ENCODE data around the gene ITIH4.
A peak's percentile ranks its signal among the peaks of the same experiment; 100 is the strongest.

Gene ITIH4

GRCh38 chr3:52847726-52848125 is 17.3 kb upstream of the ITIH4 start:
- no peak for DNase-seq

GRCh38 chr3:52847241-52847640 is 16.8 kb upstream of the ITIH4 start:
- no peak for DNase-seq

GRCh38 chr3:52846432-52846965 is 16.0 kb upstream of the ITIH4 start:
- no peak for DNase-seq

- no peak for DNase-seq
Observed at GRCh38 chr3:52845691-52846431, 15.4 kb upstream of the ITIH4 start.

GRCh38 chr3:52845157-52845556 is 14.7 kb upstream of the ITIH4 start:
- peak; percentile 44 for DNase-seq

- DNase-seq, result no peak
Observed at GRCh38 chr3:52844290-52844975, 14.0 kb upstream of the ITIH4 start.

- DNase-seq, result no peak
Observed at GRCh38 chr3:52843881-52844280, 13.4 kb upstream of the ITIH4 start.

- DNase-seq, result no peak
Observed at GRCh38 chr3:52843108-52843865, 12.8 kb upstream of the ITIH4 start.

- no peak for DNase-seq
Observed at GRCh38 chr3:52842424-52842823, 12.0 kb upstream of the ITIH4 start.

GRCh38 chr3:52841981-52842340 is 11.5 kb upstream of the ITIH4 start:
- DNase-seq, result no peak

GRCh38 chr3:52841211-52841980 is 10.9 kb upstream of the ITIH4 start:
- DNase-seq, result no peak

- DNase-seq, result no peak
Observed at GRCh38 chr3:52839892-52840545, 9.5 kb upstream of the ITIH4 start.

GRCh38 chr3:52839268-52839575 is 8.8 kb upstream of the ITIH4 start:
- no peak for DNase-seq

GRCh38 chr3:52838561-52839267 is 8.2 kb upstream of the ITIH4 start:
- DNase-seq, result no peak

GRCh38 chr3:52836986-52837385 is 6.5 kb upstream of the ITIH4 start:
- DNase-seq, result no peak

GRCh38 chr3:52836471-52836845 is 6.0 kb upstream of the ITIH4 start:
- no peak for DNase-seq

- peak; percentile 47 for DNase-seq
Observed at GRCh38 chr3:52835766-52836470, 5.4 kb upstream of the ITIH4 start.

GRCh38 chr3:52834871-52835501 is 4.5 kb upstream of the ITIH4 start, which contains the start of gene MUSTN1:
MUSTN1 (minus strand) TSS chr3:52835019; CDS start chr3:52834948, 71 bp downstream.
- peak; percentile 67 for DNase-seq

GRCh38 chr3:52833202-52833601 is 2.7 kb upstream of the ITIH4 start:
- DNase-seq, result no peak

GRCh38 chr3:52831500-52832301 is 1.2 kb upstream of the ITIH4 start:
- peak; percentile 62 for DNase-seq

Measured in femur (tissue), 1 donor.